Kidney (tissue), 14 donors: ENCODE measurements around the gene PHLPP2. TPM values are rescaled to one million over a fixed set of nuclear protein-coding genes. Genes with fewer than 3 reads are reported as not detected.
"Not testable (repeated sequence)": the region's sequence is repeated elsewhere in the genome, so short reads cannot be mapped to it uniquely, and the experiment has no call there.

ENCODE experiments used
- DNase-seq, 5 donors: peaks; one replicate each; pipeline ENCODE4 v3.0.0-alpha.2; 2013 to 2020
- FAIRE-seq: peaks from 2 replicates; lab custom pipeline; 2012; peaks lifted over from hg19 to GRCh38; lab: Jason Lieb, UNC
- H3K27ac ChIP-seq, 2 donors: one replicate each; pipeline ENCODE4 v1.7.0; 2013; ENCODE audit warnings: low read depth in 2 of 2, low read length in 2 of 2, inconsistent platforms in 1 of 2
- H3K27me3 ChIP-seq: one replicate; pipeline ENCODE4 v1.7.1; 2013; ENCODE audit warnings: low read length, inconsistent platforms; ENCODE audit not compliant: control insufficient read depth, insufficient read depth
- H3K36me3 ChIP-seq, 3 donors: one replicate each; pipeline versions ENCODE4 v1.7.0 to v1.7.1; 2013; ENCODE audit warnings: low read length in 3 of 3, control low read depth in 1 of 3, inconsistent platforms in 1 of 3; ENCODE audit not compliant: insufficient read depth in 3 of 3, control insufficient read depth in 2 of 3
- H3K4me1 ChIP-seq, 3 donors: one replicate each; pipeline versions ENCODE4 v1.7.0 to v1.7.1; 2013; ENCODE audit warnings: low read length in 3 of 3, inconsistent platforms in 1 of 3, low read depth in 1 of 3; ENCODE audit not compliant: control insufficient read depth in 2 of 3, insufficient read depth in 2 of 3
- H3K4me3 ChIP-seq, 3 donors: one replicate each; pipeline versions ENCODE4 v1.7.0 to v1.8.1; 2013; ENCODE audit warnings: low read length in 3 of 3, control low read depth in 1 of 3, inconsistent platforms in 1 of 3
- H3K9ac ChIP-seq, 3 donors: one replicate each; pipeline versions ENCODE4 v1.7.0 to v1.7.1; 2013; ENCODE audit warnings: low read length in 3 of 3, control low read depth in 1 of 3, inconsistent platforms in 1 of 3
- H3K9me3 ChIP-seq, 3 donors: one replicate each; pipeline versions ENCODE4 v1.7.0 to v1.7.1; 2013; ENCODE audit warnings: low read length in 3 of 3, control low read depth in 1 of 3, inconsistent platforms in 1 of 3; ENCODE audit not compliant: control insufficient read depth in 2 of 3, insufficient read depth in 1 of 3
- intact Hi-C: fragments of 100-400 bp; cut with DNase I; formaldehyde crosslinking; loops from one replicate; pipeline ENCODE4 v1.11.1; 2022
- polyA plus RNA-seq: library from polyadenylated mRNA; stranded (reverse); fragments of 350-450 nt; fragmentation: Illumina TruSeq; extraction: RNeasy Lipid Tissue Mini Kit (QIAGEN cat#74804); gene quantifications from one replicate; pipeline ENCODE4 v1.2.3, GENCODE V29; 2014; ENCODE audit warnings: low read depth, low replicate concordance; ENCODE audit not compliant: insufficient read depth
- total RNA-seq: library from RNA; stranded (reverse); fragmentation: NEBNext Ultra II Directional; extraction: Animal tissue kit (Norgen Biotek cat#: 25700); gene quantifications from one replicate; pipeline ENCODE4 v1.2.1, GENCODE V29; 2021
- TF ChIP-seq, protein P1 (sequence below): IDR thresholded peaks from 3 replicates; pipeline ENCODE4 v1.5.1; 2012; ENCODE audit warnings: mild to moderate bottlenecking, moderate library complexity, borderline replicate concordance; ENCODE audit not compliant: insufficient read depth; ENCODE audit errors: extremely low read depth
- donor health status: control.
- donor health status: control.
- donor health status: control.
- donor health status: control.
- donor health status: control.
- donor health status: DM: yes; HTN: yes; CAD: no.
- donor health status: Normal renal cell carcinoma (clear cell type).

Gene PHLPP2
- total and polyA plus RNA-seq, 2 donors from 2014 or later, result 2.8 to 7.1 TPM

DNA sequence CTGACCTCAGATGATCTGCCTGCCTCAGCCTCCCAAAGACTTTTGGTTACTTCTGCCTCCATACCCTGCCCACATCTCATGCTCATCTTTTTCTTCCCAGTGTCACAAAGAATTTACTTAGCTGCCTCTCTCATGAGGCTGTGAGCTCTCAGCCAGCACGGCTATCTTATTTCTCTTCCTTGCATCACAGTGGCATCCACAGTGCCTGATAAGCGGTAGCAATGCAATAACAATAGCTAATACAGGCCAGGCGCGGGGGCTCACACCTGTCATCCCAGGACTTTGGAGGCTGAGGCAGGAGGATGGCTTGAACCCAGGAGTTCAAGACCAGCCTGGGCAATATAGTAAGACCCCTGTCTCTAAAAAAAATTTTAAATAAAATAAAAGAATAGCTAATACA lies 114.1 kb downstream of the PHLPP2 start:
- Histone ChIP-seq H3K9me3 (no peaks in the 10 kb centered on the region), H3K4me1 (no peaks in the 10 kb centered on the region), H3K27me3 (no peaks in the 10 kb centered on the region), H3K27ac (no peak overlapping the region), H3K4me3 (no peak overlapping the region), H3K36me3 (no peaks in the 10 kb centered on the region), H3K9ac (no peak overlapping the region)
- DNase-seq, result no peak
- no peak for FAIRE-seq
- intact Hi-C loops, result loop anchor here (5.0 kb wide), 1 partner anchor 198 kb away; no protein-coding TSS in a partner anchor
- TF ChIP-seq, protein P1, sequence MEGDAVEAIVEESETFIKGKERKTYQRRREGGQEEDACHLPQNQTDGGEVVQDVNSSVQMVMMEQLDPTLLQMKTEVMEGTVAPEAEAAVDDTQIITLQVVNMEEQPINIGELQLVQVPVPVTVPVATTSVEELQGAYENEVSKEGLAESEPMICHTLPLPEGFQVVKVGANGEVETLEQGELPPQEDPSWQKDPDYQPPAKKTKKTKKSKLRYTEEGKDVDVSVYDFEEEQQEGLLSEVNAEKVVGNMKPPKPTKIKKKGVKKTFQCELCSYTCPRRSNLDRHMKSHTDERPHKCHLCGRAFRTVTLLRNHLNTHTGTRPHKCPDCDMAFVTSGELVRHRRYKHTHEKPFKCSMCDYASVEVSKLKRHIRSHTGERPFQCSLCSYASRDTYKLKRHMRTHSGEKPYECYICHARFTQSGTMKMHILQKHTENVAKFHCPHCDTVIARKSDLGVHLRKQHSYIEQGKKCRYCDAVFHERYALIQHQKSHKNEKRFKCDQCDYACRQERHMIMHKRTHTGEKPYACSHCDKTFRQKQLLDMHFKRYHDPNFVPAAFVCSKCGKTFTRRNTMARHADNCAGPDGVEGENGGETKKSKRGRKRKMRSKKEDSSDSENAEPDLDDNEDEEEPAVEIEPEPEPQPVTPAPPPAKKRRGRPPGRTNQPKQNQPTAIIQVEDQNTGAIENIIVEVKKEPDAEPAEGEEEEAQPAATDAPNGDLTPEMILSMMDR, result no peak

DNA sequence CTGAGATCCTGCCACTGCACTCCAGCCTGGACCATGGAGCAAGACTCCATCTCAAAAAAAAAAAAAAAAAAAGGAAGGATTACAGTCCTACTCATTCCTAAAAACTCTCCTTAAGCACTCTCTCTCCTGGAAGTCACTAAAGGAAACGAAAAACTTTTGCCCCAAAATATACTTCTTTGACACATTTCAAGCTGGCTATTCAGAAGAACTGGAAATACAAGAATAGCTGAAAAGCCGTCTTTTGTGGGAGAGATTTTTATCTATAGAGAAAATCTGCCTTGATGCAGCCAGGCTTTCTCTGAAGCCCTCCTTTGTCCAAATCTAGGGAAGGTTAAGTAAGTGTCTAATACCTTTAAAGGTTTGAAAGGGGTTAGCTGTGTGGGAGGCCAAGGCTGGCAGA lies 115.4 kb downstream of the PHLPP2 start:
- Histone ChIP-seq H3K4me1 (no peaks in the 10 kb centered on the region), H3K36me3 (no peaks in the 10 kb centered on the region), H3K27ac (no peak overlapping the region), H3K27me3 (no peaks in the 10 kb centered on the region), H3K4me3 (no peak overlapping the region), H3K9ac (no peak overlapping the region), H3K9me3 (no peaks in the 10 kb centered on the region)
- intact Hi-C loops, result no loop called here
- TF ChIP-seq, protein P1, result no peak
- DNase-seq (no peak), FAIRE-seq (no peak)

DNA sequence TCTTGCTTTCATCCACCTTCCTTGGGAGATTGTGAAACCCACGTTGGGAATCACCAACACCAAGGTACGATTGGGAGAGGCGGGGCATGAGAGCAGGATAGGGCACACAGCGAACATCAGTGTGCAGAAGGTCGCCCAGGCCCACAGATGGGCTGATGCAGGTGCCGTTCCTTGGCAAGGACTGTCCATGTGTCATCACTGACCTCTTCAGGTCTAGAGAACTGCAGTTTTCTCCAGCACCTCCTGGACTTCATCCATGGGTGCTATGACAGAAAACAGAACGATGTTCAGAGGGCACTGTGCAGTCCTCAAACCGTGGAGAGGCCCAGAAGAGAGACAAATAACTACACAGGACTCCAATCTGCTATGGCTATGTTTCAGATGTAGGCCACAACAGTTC lies 123.7 kb downstream of the PHLPP2 start:
- Histone ChIP-seq H3K27me3 (no peaks in the 10 kb centered on the region), H3K36me3 (no peaks in the 10 kb centered on the region), H3K9me3 (no peaks in the 10 kb centered on the region), H3K9ac (no peak overlapping the region), H3K4me1 (no peaks in the 10 kb centered on the region), H3K4me3 (no peak overlapping the region), H3K27ac (no peak overlapping the region)
- TF ChIP-seq, protein P1, result no peak
- FAIRE-seq, result no peak
- DNase-seq, result no peak
- intact Hi-C loops, result no loop called here

DNA sequence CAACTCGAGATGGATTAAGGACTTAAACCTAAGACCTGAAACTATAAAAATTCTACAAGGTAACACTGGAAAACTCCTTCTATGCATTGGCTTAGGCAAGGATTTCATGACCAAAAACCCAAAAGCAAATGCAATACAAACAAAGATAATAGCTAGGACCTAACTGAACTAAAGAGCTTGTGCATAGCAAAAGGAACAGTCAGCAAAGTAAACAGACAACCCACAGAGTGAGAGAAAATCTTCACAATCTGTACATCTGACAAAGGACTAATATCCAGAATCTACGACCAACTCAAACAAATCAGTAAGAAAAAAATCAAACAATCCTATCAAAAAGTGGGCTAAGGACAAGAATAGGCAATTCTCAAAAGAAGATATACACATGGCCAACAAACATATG lies 126.1 kb downstream of the PHLPP2 start:
- H3K27me3 ChIP-seq, DNase-seq, H3K27ac ChIP-seq, FAIRE-seq, H3K4me3 ChIP-seq, H3K9me3 ChIP-seq, H3K4me1 ChIP-seq, intact Hi-C loops, H3K9ac ChIP-seq, H3K36me3 ChIP-seq: not testable (repeated sequence)

DNA sequence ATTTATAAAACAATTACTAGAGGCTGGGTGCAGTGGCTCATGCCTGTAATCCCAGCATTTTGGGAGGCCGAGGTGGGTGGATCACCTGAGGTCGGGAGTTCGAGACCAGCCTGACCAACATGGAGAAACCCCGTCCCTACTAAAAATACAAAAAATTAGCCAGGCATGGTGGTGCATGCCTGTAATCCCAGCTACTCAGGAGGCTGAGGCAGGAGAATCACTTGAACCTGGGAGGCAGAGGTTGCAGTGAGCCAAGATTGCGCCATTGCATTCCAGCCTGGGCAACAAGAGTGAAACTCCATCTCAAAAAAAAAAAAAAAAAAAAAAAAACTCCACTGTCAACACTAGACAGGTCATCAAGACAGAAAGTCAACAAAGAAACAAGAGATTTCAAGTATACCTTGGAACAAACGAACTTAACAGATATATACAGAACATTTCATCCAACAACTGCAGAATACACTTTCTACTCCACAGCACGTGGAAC lies 129.1 kb downstream of the PHLPP2 start:
- DNase-seq, H3K9ac ChIP-seq, intact Hi-C loops, H3K4me1 ChIP-seq, H3K27ac ChIP-seq, H3K27me3 ChIP-seq, H3K9me3 ChIP-seq, FAIRE-seq, H3K36me3 ChIP-seq, H3K4me3 ChIP-seq: not testable (repeated sequence)
